RWPE2 (cell line): ENCODE measurements around the gene TRAPPC10.
A peak's percentile ranks its signal among the peaks of the same experiment; 100 is the strongest.

Experiments used
- ATAC-seq: fragments of 200-7000 bp; cut with Tn5 transposase; 3 replicates; pipeline ENCODE4 v1.9.1; 2021; ENCODE audit warnings: low read depth
- DNase-seq: peaks from one replicate; pipeline ENCODE4 v3.0.0-alpha.2; 2020; ENCODE audit warnings: low spot score
- H3K27ac ChIP-seq: fragments of 450-650 bp; 2 replicates; pipeline ENCODE4 v1.5.1; 2017; ENCODE audit warnings: mild to moderate bottlenecking; ENCODE audit not compliant: poor library complexity, severe bottlenecking
- H3K27me3 ChIP-seq: fragments of 250-450 bp; sonication (Bioruptor Pico); 2 replicates; pipeline ENCODE4 v1.5.1; 2021; ENCODE audit warnings: mild to moderate bottlenecking, moderate library complexity; ENCODE audit not compliant: insufficient read depth, poor library complexity, severe bottlenecking
- H3K36me3 ChIP-seq: fragments of 250-450 bp; sonication (Bioruptor Pico); 2 replicates; pipeline ENCODE4 v1.5.1; 2020; ENCODE audit warnings: low read depth, mild to moderate bottlenecking, moderate library complexity
- H3K4me1 ChIP-seq: fragments of 250-450 bp; sonication (Bioruptor Pico); 2 replicates; pipeline ENCODE4 v1.5.1; 2021; ENCODE audit warnings: mild to moderate bottlenecking, moderate library complexity; ENCODE audit not compliant: insufficient read depth, poor library complexity, severe bottlenecking
- H3K4me3 ChIP-seq: fragments of 250-450 bp; sonication (Bioruptor Pico); 2 replicates; pipeline ENCODE4 v1.5.1; 2021; ENCODE audit warnings: mild to moderate bottlenecking, moderate library complexity; ENCODE audit not compliant: severe bottlenecking
- H3K9me3 ChIP-seq: fragments of 250-450 bp; sonication (Bioruptor Pico); 2 replicates; pipeline ENCODE4 v1.5.1; 2021; ENCODE audit warnings: mild to moderate bottlenecking, moderate library complexity; ENCODE audit not compliant: severe bottlenecking
- CTCF ChIP-seq: fragments of 450-650 bp; IDR thresholded peaks from one replicate; pipeline ENCODE4 v1.5.1; 2017; ENCODE audit warnings: mild to moderate bottlenecking, moderate library complexity; ENCODE audit not compliant: poor library complexity, severe bottlenecking

Gene TRAPPC10

GRCh38 chr21:44000360-44000759 lies 11.7 kb upstream of the TRAPPC10 start:
- H3K9me3 ChIP-seq, result no peaks in the 10 kb centered on the region
- DNase-seq, result no peak
- no peaks in the 10 kb centered on the region for H3K4me1 ChIP-seq
- no peaks in the 10 kb centered on the region for H3K27me3 ChIP-seq
- H3K27ac ChIP-seq, result no peak overlapping the region
- no peaks in the 10 kb centered on the region for H3K36me3 ChIP-seq
- ATAC-seq, result no peak
- H3K4me3 ChIP-seq, result no peak overlapping the region
- no peak for TF ChIP-seq CTCF

GRCh38 chr21:44002511-44002910 lies 9.6 kb upstream of the TRAPPC10 start:
- Histone ChIP-seq H3K27me3 (no peaks in the 10 kb centered on the region), H3K27ac (no peak overlapping the region), H3K9me3 (no peaks in the 10 kb centered on the region), H3K4me1 (peaks cover 13% of the 10 kb centered on the region), H3K4me3 (no peak overlapping the region), H3K36me3 (no peaks in the 10 kb centered on the region)
- DNase-seq (no peak), ATAC-seq (no peak)
- no peak for TF ChIP-seq CTCF

- ATAC-seq (no peak), DNase-seq (no peak)
- Histone ChIP-seq H3K4me1 (peaks cover 13% of the 10 kb centered on the region), H3K27ac (no peak overlapping the region), H3K36me3 (no peaks in the 10 kb centered on the region), H3K4me3 (no peak overlapping the region), H3K27me3 (no peaks in the 10 kb centered on the region), H3K9me3 (no peaks in the 10 kb centered on the region)
- TF ChIP-seq CTCF, result no peak
Observed at GRCh38 chr21:44003307-44003966, 8.7 kb upstream of the TRAPPC10 start.

- Histone ChIP-seq H3K4me1 (peaks cover 13% of the 10 kb centered on the region), H3K27ac (peak overlapping the region; percentile 99), H3K27me3 (no peaks in the 10 kb centered on the region), H3K36me3 (no peaks in the 10 kb centered on the region), H3K9me3 (no peaks in the 10 kb centered on the region), H3K4me3 (no peak overlapping the region)
- no peak for DNase-seq
- no peak for TF ChIP-seq CTCF
- ATAC-seq, result no peak
Observed at GRCh38 chr21:44005071-44005470, 7.0 kb upstream of the TRAPPC10 start.

- no peak overlapping the region for H3K4me3 ChIP-seq
- DNase-seq (no peak), ATAC-seq (no peak)
- H3K27me3 ChIP-seq, result no peaks in the 10 kb centered on the region
- H3K9me3 ChIP-seq, result no peaks in the 10 kb centered on the region
- H3K4me1 ChIP-seq, result peaks cover 13% of the 10 kb centered on the region
- no peaks in the 10 kb centered on the region for H3K36me3 ChIP-seq
- H3K27ac ChIP-seq, result peak overlapping the region; percentile 99
- no peak for TF ChIP-seq CTCF
Observed at GRCh38 chr21:44005593-44005992, 6.5 kb upstream of the TRAPPC10 start.
